Bronchial epithelial cell (primary cell): ENCODE data around the gene ANO6. TPM values are rescaled to one million over a fixed set of nuclear protein-coding genes. Genes with fewer than 3 reads are reported as not detected.

ENCODE experiments used
- DNase-seq: peaks from one replicate; pipeline ENCODE4 v3.0.0-alpha.2; 2010; ENCODE audit warnings: low read depth
- FAIRE-seq: peaks from 2 replicates; lab custom pipeline; 2011; peaks lifted over from hg19 to GRCh38; lab: Jason Lieb, UNC
- H3K27me3 ChIP-seq: 2 replicates; pipeline ENCODE4 v1.5.1; 2011; ENCODE audit warnings: low read length; ENCODE audit not compliant: control insufficient read depth, insufficient read depth
- H3K36me3 ChIP-seq: 2 replicates; pipeline ENCODE4 v1.5.1; 2011; ENCODE audit warnings: low read length; ENCODE audit not compliant: control insufficient read depth, insufficient read depth
- H3K4me3 ChIP-seq: 2 replicates; pipeline ENCODE4 v1.5.1; 2011; ENCODE audit warnings: mild to moderate bottlenecking, low read depth, low read length, control low read depth
- total RNA-seq: library from RNA; depleted of rRNA; stranded (reverse); fragments of >200 nt; gene quantifications from 2 replicates; pipeline ENCODE4 v1.2.1, GENCODE V29; 2014
- TF ChIP-seq, protein P1 (sequence below): IDR thresholded peaks from 2 replicates; pipeline ENCODE4 v1.5.1; 2011; ENCODE audit warnings: mild to moderate bottlenecking, moderate library complexity, low read length, control low read depth, inconsistent platforms; ENCODE audit not compliant: insufficient read depth, severe bottlenecking

The ANO6 gene
- total RNA-seq, 1 donor from 2014 or later = 23.2 TPM

GRCh38 chr12:45289245-45290215, 73.6 kb downstream of the ANO6 start:
- no peak for DNase-seq
- TF ChIP-seq, protein P1, sequence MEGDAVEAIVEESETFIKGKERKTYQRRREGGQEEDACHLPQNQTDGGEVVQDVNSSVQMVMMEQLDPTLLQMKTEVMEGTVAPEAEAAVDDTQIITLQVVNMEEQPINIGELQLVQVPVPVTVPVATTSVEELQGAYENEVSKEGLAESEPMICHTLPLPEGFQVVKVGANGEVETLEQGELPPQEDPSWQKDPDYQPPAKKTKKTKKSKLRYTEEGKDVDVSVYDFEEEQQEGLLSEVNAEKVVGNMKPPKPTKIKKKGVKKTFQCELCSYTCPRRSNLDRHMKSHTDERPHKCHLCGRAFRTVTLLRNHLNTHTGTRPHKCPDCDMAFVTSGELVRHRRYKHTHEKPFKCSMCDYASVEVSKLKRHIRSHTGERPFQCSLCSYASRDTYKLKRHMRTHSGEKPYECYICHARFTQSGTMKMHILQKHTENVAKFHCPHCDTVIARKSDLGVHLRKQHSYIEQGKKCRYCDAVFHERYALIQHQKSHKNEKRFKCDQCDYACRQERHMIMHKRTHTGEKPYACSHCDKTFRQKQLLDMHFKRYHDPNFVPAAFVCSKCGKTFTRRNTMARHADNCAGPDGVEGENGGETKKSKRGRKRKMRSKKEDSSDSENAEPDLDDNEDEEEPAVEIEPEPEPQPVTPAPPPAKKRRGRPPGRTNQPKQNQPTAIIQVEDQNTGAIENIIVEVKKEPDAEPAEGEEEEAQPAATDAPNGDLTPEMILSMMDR = no peak
- Histone ChIP-seq H3K36me3 (no peaks in the 10 kb centered on the region), H3K4me3 (no peak overlapping the region), H3K27me3 (no peaks in the 10 kb centered on the region)
- no peak for FAIRE-seq

DNA sequence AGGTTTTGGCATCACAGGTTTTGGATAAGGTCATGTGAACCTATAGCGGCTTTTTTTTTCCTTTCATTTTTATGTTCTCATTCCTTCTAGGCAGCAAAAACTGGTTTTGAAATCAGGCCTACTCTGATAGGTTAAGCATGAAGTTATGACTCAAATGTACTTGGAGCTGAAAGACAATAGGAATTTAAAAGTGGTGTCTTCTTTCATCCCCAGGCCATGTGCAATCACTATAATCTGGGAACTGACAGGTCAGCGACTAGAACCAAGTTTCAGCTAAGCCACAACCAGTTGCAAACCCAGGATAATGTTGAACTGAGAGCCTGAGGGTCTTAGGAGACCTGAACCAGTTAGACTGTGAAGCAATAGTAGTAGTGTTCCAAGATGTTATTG, 74.3 kb downstream of the ANO6 start:
- Histone ChIP-seq H3K36me3 (no peaks in the 10 kb centered on the region), H3K27me3 (no peaks in the 10 kb centered on the region), H3K4me3 (no peak overlapping the region)
- TF ChIP-seq, protein P1 = no peak
- FAIRE-seq (no peak), DNase-seq (peak; percentile 81)

DNA sequence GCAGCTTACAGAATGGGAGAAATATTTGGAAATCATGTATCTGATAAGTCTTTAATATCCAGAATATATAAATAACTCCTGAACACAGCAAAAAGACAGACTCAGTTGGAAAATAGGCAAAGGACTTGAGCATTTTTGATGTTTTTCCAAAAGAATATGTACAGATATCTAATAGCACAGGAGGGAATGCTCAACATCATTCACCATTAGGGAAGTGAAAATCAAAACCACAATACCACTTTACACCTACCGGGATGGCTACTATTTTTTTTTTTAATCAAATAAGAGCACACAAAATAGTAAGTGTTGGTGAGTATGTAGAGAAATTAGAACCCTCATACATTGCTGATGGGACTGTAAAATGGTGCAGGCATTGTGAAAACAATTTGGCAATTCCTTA, 75.6 kb downstream of the ANO6 start:
- no peak for FAIRE-seq
- no peaks in the 10 kb centered on the region for H3K36me3 ChIP-seq
- H3K27me3 ChIP-seq = no peaks in the 10 kb centered on the region
- TF ChIP-seq, protein P1 = no peak
- no peak for DNase-seq
- H3K4me3 ChIP-seq = no peak overlapping the region

DNA sequence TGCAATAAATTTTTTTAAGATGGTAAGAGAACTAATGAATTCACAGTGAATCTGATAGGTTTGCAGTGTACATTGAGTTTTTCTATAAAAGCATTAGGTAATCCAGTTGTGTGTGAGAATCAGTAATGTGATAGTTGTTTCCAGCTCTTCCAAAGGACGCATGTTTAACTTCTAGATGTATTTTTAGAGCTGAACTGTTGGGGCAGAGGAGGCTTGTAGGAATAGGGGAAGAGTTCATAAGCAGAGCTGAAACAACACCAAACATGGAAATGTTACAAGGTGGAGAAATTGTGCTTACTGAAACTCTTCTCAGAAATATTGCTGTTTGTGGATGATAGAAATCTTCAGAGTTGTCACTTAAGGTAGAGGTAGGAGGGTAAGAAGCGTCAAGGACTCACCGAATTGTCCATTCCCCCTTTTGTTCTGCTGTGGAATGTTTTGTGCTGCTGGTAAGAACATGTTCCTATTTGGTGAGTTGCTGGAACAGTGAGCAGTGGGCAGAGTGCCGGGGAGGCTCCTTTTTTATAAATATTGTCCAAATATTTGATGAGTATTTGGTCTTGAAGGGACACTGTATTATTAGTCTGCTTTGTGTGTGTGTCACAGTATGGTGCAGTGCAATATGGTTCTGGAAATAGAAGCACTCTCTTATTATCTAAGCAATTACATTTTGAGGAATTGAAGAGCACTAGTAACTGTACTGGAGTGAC, 76.7 kb downstream of the ANO6 start:
- no peak overlapping the region for H3K4me3 ChIP-seq
- no peak for FAIRE-seq
- no peaks in the 10 kb centered on the region for H3K27me3 ChIP-seq
- no peaks in the 10 kb centered on the region for H3K36me3 ChIP-seq
- TF ChIP-seq, protein P1 = no peak
- peak; percentile 25 for DNase-seq

DNA sequence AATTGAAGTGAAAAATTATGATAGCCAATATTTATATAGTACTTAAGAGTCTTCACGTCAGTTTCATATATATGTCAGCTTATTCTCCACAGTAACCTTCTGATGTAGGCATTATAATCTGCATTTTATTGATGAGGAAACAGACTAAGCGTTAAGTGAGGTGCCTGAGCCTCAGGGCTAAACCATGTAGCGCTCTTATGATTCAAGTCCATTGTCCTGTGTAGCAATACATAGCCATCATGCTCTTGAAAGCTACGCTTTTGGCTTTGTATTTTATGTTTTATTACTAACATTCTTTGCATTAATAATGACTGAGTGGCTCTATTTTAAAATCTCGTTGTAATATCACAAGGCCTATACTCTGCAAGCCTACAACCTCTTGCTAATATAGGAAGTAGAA, 79.0 kb downstream of the ANO6 start:
- FAIRE-seq = no peak

More for the DNA sequence above, 79.0 kb downstream of the ANO6 start:
- TF ChIP-seq, protein P1 = no peak
- no peak for DNase-seq
- no peak overlapping the region for H3K4me3 ChIP-seq
- H3K36me3 ChIP-seq = no peaks in the 10 kb centered on the region
- H3K27me3 ChIP-seq = no peaks in the 10 kb centered on the region
